Stimulated activated naive B cell treated with anti-CD40 and anti-IgM and Interleukin-4, amounts not matched to agents 10 μg/mL and 1 μg/mL and 100 μg/mL, for 72 hours (primary cell): ENCODE results near the gene TSTD1.
"Not testable (repeated sequence)": the region's sequence is repeated elsewhere in the genome, so short reads cannot be mapped to it uniquely, and the experiment has no call there.

ENCODE experiments used
- ATAC-seq, 2 donors: fragments of 150-1000 bp; cut with Tn5 transposase; replicated peaks; 2 replicates each; pipeline ENCODE4 v1.10.0; 2021; ENCODE audit warnings: moderate library complexity in 1 of 2
- DNase-seq: peaks from one replicate; pipeline ENCODE4 v3.0.0; 2021
- H3K27ac Mint-ChIP-seq: one replicate; pipeline ENCODE4 v1.8.0; 2022; ENCODE audit warnings: mild to moderate bottlenecking, mixed read lengths
- H3K27me3 Mint-ChIP-seq, 2 donors: one replicate each; pipeline ENCODE4 v1.8.0; 2022; ENCODE audit warnings: mixed read lengths in 2 of 2
- H3K36me3 Mint-ChIP-seq, 2 donors: one replicate each; pipeline ENCODE4 v1.8.0; 2022; ENCODE audit warnings: mixed read lengths in 2 of 2, mild to moderate bottlenecking in 1 of 2
- H3K4me1 Mint-ChIP-seq, 2 donors: one replicate each; pipeline ENCODE4 v1.8.0; 2022; ENCODE audit warnings: mixed read lengths in 2 of 2, mild to moderate bottlenecking in 1 of 2
- H3K4me3 Mint-ChIP-seq, 2 donors: one replicate each; pipeline ENCODE4 v1.8.0; 2022; ENCODE audit warnings: mild to moderate bottlenecking in 2 of 2, mixed read lengths in 2 of 2, moderate library complexity in 1 of 2
- H3K9me3 Mint-ChIP-seq, 2 donors: one replicate each; pipeline ENCODE4 v1.8.0; 2022; ENCODE audit warnings: mixed read lengths in 2 of 2, mild to moderate bottlenecking in 1 of 2

The TSTD1 gene

GRCh38 chr1:161037661-161038522 lies 872 bp downstream of the TSTD1 start:
- no peaks in the 10 kb centered on the region for H3K9me3 Mint-ChIP-seq
- peaks cover 24 to 54% of the 10 kb centered on the region in 2 donors for H3K4me1 Mint-ChIP-seq
- H3K36me3 Mint-ChIP-seq: peaks cover 25 to 44% of the 10 kb centered on the region in 2 donors
- ATAC-seq (no peak), DNase-seq (no peak)
- peak overlapping the region; percentile 92 for H3K27ac Mint-ChIP-seq
- H3K27me3 Mint-ChIP-seq: no peaks in the 10 kb centered on the region
- peak overlapping the region; percentile 92 to 98 for H3K4me3 Mint-ChIP-seq

- Mint-ChIP-seq H3K4me3 (no peak overlapping the region), H3K27ac (no peak overlapping the region), H3K9me3 (no peaks in the 10 kb centered on the region), H3K4me1 (peaks cover 13 to 37% of the 10 kb centered on the region in 2 donors), H3K27me3 (no peaks in the 10 kb centered on the region), H3K36me3 (peaks cover 7 to 12% of the 10 kb centered on the region in 2 donors)
- ATAC-seq: no peak
- DNase-seq: no peak
Measured at GRCh38 chr1:161033751-161034150, 5.0 kb downstream of the TSTD1 start.

- Mint-ChIP-seq H3K9me3 (no peaks in the 10 kb centered on the region), H3K27me3 (no peaks in the 10 kb centered on the region), H3K4me1 (peaks cover 7 to 24% of the 10 kb centered on the region in 2 donors), H3K36me3 (peaks cover 7 to 9% of the 10 kb centered on the region in 2 donors), H3K4me3 (peak overlapping the region in 1 of 2 donors; percentile 15), H3K27ac (no peak overlapping the region)
- DNase-seq (no peak), ATAC-seq (no peak)
Measured at GRCh38 chr1:161032409-161032808, 6.4 kb downstream of the TSTD1 start.

- peaks cover 8 to 11% of the 10 kb centered on the region in 2 donors for H3K36me3 Mint-ChIP-seq
- ATAC-seq (no peak), DNase-seq (no peak)
- no peak overlapping the region for H3K27ac Mint-ChIP-seq
- peak overlapping the region in 1 of 2 donors; percentile 21 for H3K4me3 Mint-ChIP-seq
- H3K4me1 Mint-ChIP-seq: peaks cover 7 to 25% of the 10 kb centered on the region in 2 donors
- H3K27me3 Mint-ChIP-seq: no peaks in the 10 kb centered on the region
- H3K9me3 Mint-ChIP-seq: peaks cover 2% of the 10 kb centered on the region in 2 donors
Measured at GRCh38 chr1:161031874-161032273, 6.9 kb downstream of the TSTD1 start.

- not testable (repeated sequence) for H3K27me3 Mint-ChIP-seq, H3K9me3 Mint-ChIP-seq, DNase-seq, H3K4me3 Mint-ChIP-seq, H3K27ac Mint-ChIP-seq, ATAC-seq
- Mint-ChIP-seq H3K4me1 (peaks cover 7 to 27% of the 10 kb centered on the region in 2 donors), H3K36me3 (peaks cover 11 to 13% of the 10 kb centered on the region in 2 donors)
Measured at GRCh38 chr1:161029466-161029865, 9.3 kb downstream of the TSTD1 start.

GRCh38 chr1:161026954-161027353 lies 11.8 kb downstream of the TSTD1 start:
- peak in 1 of 2 donors; percentile 27 for ATAC-seq
- Mint-ChIP-seq H3K4me1 (peaks cover 2 to 21% of the 10 kb centered on the region in 2 donors), H3K36me3 (peaks cover 12 to 13% of the 10 kb centered on the region in 2 donors)
- DNase-seq, H3K9me3 Mint-ChIP-seq, H3K27ac Mint-ChIP-seq, H3K27me3 Mint-ChIP-seq, H3K4me3 Mint-ChIP-seq: not testable (repeated sequence)

- not testable (repeated sequence) for H3K27ac Mint-ChIP-seq, DNase-seq, H3K4me3 Mint-ChIP-seq, H3K27me3 Mint-ChIP-seq, H3K9me3 Mint-ChIP-seq, ATAC-seq
- Mint-ChIP-seq H3K36me3 (peaks cover 8 to 11% of the 10 kb centered on the region in 2 donors), H3K4me1 (peaks cover 29 to 53% of the 10 kb centered on the region in 2 donors)
Measured at GRCh38 chr1:161022432-161022831, 16.3 kb downstream of the TSTD1 start.

GRCh38 chr1:161021970-161022353 lies 16.8 kb downstream of the TSTD1 start:
- no peak overlapping the region for H3K27ac Mint-ChIP-seq
- peak overlapping the region; percentile 89 to 93 for H3K4me3 Mint-ChIP-seq

GRCh38 chr1:161021165-161021969 lies 17.4 kb downstream of the TSTD1 start:
- DNase-seq (peak; percentile 79), ATAC-seq (peak; percentile 94 to 96)
- Mint-ChIP-seq H3K9me3 (no peaks in the 10 kb centered on the region), H3K27ac (peak overlapping the region; percentile 75), H3K27me3 (no peaks in the 10 kb centered on the region), H3K4me3 (peak overlapping the region; percentile 89 to 93), H3K36me3 (peaks cover 2 to 3% of the 10 kb centered on the region in 2 donors), H3K4me1 (peaks cover 30 to 53% of the 10 kb centered on the region in 2 donors)

More at GRCh38 chr1:161021970-161022353, 16.8 kb downstream of the TSTD1 start:
- ATAC-seq: no peak
- Mint-ChIP-seq H3K27me3 (no peaks in the 10 kb centered on the region), H3K4me1 (peaks cover 30 to 51% of the 10 kb centered on the region in 2 donors), H3K9me3 (peaks cover 2 to 3% of the 10 kb centered on the region in 2 donors), H3K36me3 (peaks cover 5 to 7% of the 10 kb centered on the region in 2 donors)
- no peak for DNase-seq

- peak; percentile 51 to 57 for ATAC-seq
- H3K4me3 Mint-ChIP-seq: peak within 1 kb of the TSS; percentile 89 to 93
- H3K4me1 Mint-ChIP-seq: peaks cover 30 to 54% of the 10 kb centered on the region in 2 donors
- no peaks in the 10 kb centered on the region for H3K27me3 Mint-ChIP-seq
- peaks cover 2 to 3% of the 10 kb centered on the region in 2 donors for H3K36me3 Mint-ChIP-seq
- no peak for DNase-seq
- H3K9me3 Mint-ChIP-seq: no peaks in the 10 kb centered on the region
- peak within 1 kb of the TSS; percentile 75 for H3K27ac Mint-ChIP-seq
Measured at GRCh38 chr1:161020509-161021164, 18.1 kb downstream of the TSTD1 start, which contains the start of gene F11R. TSS of gene F11R (minus strand) at chr1:161021152. CDS start at chr1:161021073, 79 bp downstream.

GRCh38 chr1:161019751-161020495 lies 18.8 kb downstream of the TSTD1 start:
- no peaks in the 10 kb centered on the region for H3K27me3 Mint-ChIP-seq
- peaks cover 30 to 54% of the 10 kb centered on the region in 2 donors for H3K4me1 Mint-ChIP-seq
- peak overlapping the region; percentile 75 for H3K27ac Mint-ChIP-seq
- H3K36me3 Mint-ChIP-seq: peaks cover 1 to 3% of the 10 kb centered on the region in 2 donors
- peak overlapping the region; percentile 89 to 93 for H3K4me3 Mint-ChIP-seq
- ATAC-seq (no peak), DNase-seq (no peak)
- no peaks in the 10 kb centered on the region for H3K9me3 Mint-ChIP-seq

GRCh38 chr1:161019111-161019660 lies 19.6 kb downstream of the TSTD1 start:
- Mint-ChIP-seq H3K4me3 (peak overlapping the region in 1 of 2 donors; percentile 37), H3K4me1 (peaks cover 31 to 55% of the 10 kb centered on the region in 2 donors)
- not testable (repeated sequence) for ATAC-seq, H3K36me3 Mint-ChIP-seq, H3K27me3 Mint-ChIP-seq, DNase-seq, H3K27ac Mint-ChIP-seq, H3K9me3 Mint-ChIP-seq

GRCh38 chr1:161018631-161018930 lies 20.2 kb downstream of the TSTD1 start:
- no peaks in the 10 kb centered on the region for H3K9me3 Mint-ChIP-seq
- peaks cover 36 to 57% of the 10 kb centered on the region in 2 donors for H3K4me1 Mint-ChIP-seq
- ATAC-seq: no peak
- no peaks in the 10 kb centered on the region for H3K27me3 Mint-ChIP-seq
- no peak for DNase-seq
- H3K4me3 Mint-ChIP-seq: no peak overlapping the region
- no peak overlapping the region for H3K27ac Mint-ChIP-seq
- peaks cover 0 to 3% of the 10 kb centered on the region in 2 donors for H3K36me3 Mint-ChIP-seq
